SK-N-SH treated with all-trans-retinoic acid at 6 μM for 48 hours (cell line): Measurements from ENCODE around the gene TRAF1.

Experiments
- ATAC-seq: fragments of 200-7000 bp; cut with Tn5 transposase; 3 replicates; pipeline ENCODE4 v1.9.1; 2020; ENCODE audit warnings: mild to moderate bottlenecking, moderate library complexity
- ARNTL ChIP-seq: fragments of 450-650 bp; formaldehyde crosslinking; IDR thresholded peaks from 2 replicates; pipeline ENCODE4 v1.5.0; 2020; ENCODE audit warnings: low read depth, mild to moderate bottlenecking, moderate library complexity, borderline replicate concordance
- BACH2 ChIP-seq: fragments of 250-450 bp; sonication (Bioruptor Pico); IDR thresholded peaks from 2 replicates; pipeline ENCODE4 v1.9.0; 2021; ENCODE audit warnings: mild to moderate bottlenecking, borderline replicate concordance
- ESRRG ChIP-seq: fragments of 250-450 bp; sonication (Bioruptor Pico); IDR thresholded peaks from 2 replicates; pipeline ENCODE4 v1.6.1; 2021; ENCODE audit warnings: mild to moderate bottlenecking
- GLIS3 ChIP-seq: fragments of 250-450 bp; sonication (Bioruptor Pico); IDR thresholded peaks from 2 replicates; pipeline ENCODE4 v1.5.0; 2020; ENCODE audit warnings: mild to moderate bottlenecking, moderate library complexity
- ISL1 ChIP-seq: fragments of 250-450 bp; sonication (Bioruptor Pico); IDR thresholded peaks from 2 replicates; pipeline ENCODE4 v2.1.2; 2022; ENCODE audit warnings: mild to moderate bottlenecking, moderate library complexity
- OSR1 ChIP-seq: fragments of 250-450 bp; sonication (Bioruptor Pico); IDR thresholded peaks from 2 replicates; pipeline ENCODE4 v1.8.0; 2022; ENCODE audit warnings: moderate library complexity, mild to moderate bottlenecking, inconsistent platforms
- PPARA ChIP-seq: fragments of 250-450 bp; sonication (Bioruptor Pico); IDR thresholded peaks from 2 replicates; pipeline ENCODE4 v1.5.0; 2020; ENCODE audit warnings: mild to moderate bottlenecking, borderline replicate concordance
- RARB ChIP-seq: fragments of 250-450 bp; sonication (Bioruptor Pico); IDR thresholded peaks from 2 replicates; pipeline ENCODE4 v1.8.0; 2021; ENCODE audit warnings: mild to moderate bottlenecking, moderate library complexity
- SNAI2 ChIP-seq: fragments of 250-450 bp; sonication (Bioruptor Pico); IDR thresholded peaks from 2 replicates; pipeline ENCODE4 v1.5.0; 2020; ENCODE audit warnings: mild to moderate bottlenecking, moderate library complexity
- TCF4 ChIP-seq: fragments of 250-450 bp; sonication (Bioruptor Pico); IDR thresholded peaks from 2 replicates; pipeline ENCODE4 v1.8.0; 2021; ENCODE audit warnings: mild to moderate bottlenecking, moderate library complexity, borderline replicate concordance
- TOX ChIP-seq: fragments of 250-450 bp; sonication (Bioruptor Pico); IDR thresholded peaks from 2 replicates; pipeline ENCODE4 v1.8.0; 2021; ENCODE audit warnings: mild to moderate bottlenecking, moderate library complexity, borderline replicate concordance
- ZC3H10 ChIP-seq: fragments of 250-450 bp; sonication (Bioruptor Pico); IDR thresholded peaks from 2 replicates; pipeline ENCODE4 v1.5.1; 2021; ENCODE audit warnings: mild to moderate bottlenecking, moderate library complexity
- ZFP3 ChIP-seq: fragments of 250-450 bp; sonication (Bioruptor Pico); IDR thresholded peaks from 2 replicates; pipeline ENCODE4 v1.5.0; 2020; ENCODE audit warnings: mild to moderate bottlenecking, moderate library complexity
- ZFP30 ChIP-seq: fragments of 450-650 bp; formaldehyde crosslinking; IDR thresholded peaks from 2 replicates; pipeline ENCODE4 v1.5.0; 2022; ENCODE audit warnings: mild to moderate bottlenecking, moderate library complexity
- ZNF565 ChIP-seq: fragments of 450-650 bp; formaldehyde crosslinking; conservative IDR thresholded peaks from 2 replicates; pipeline ENCODE4 v1.5.0; 2020; ENCODE audit warnings: low read depth, mild to moderate bottlenecking, moderate library complexity
- ZNF70 ChIP-seq: fragments of 450-650 bp; formaldehyde crosslinking; IDR thresholded peaks from 2 replicates; pipeline ENCODE4 v1.5.0; 2020; ENCODE audit warnings: mild to moderate bottlenecking, moderate library complexity
- ZNF8 ChIP-seq: fragments of 450-650 bp; formaldehyde crosslinking; IDR thresholded peaks from 2 replicates; pipeline ENCODE4 v1.5.0; 2020; ENCODE audit warnings: mild to moderate bottlenecking, moderate library complexity
- TF ChIP-seq, protein P1 (sequence below): fragments of 250-450 bp; sonication (Bioruptor Pico); IDR thresholded peaks from 2 replicates; pipeline ENCODE4 v1.5.1; 2020; ENCODE audit warnings: low read depth, mild to moderate bottlenecking, moderate library complexity
- TF ChIP-seq, protein P2 (sequence below): fragments of 250-450 bp; sonication (Bioruptor Pico); IDR thresholded peaks from 2 replicates; pipeline ENCODE4 v1.8.0; 2020; ENCODE audit warnings: mild to moderate bottlenecking, moderate library complexity, borderline replicate concordance
- TF ChIP-seq, protein P3 (sequence below): fragments of 250-450 bp; sonication (Bioruptor Pico); IDR thresholded peaks from 2 replicates; pipeline ENCODE4 v1.5.1; 2021; ENCODE audit warnings: mild to moderate bottlenecking, moderate library complexity
- TF ChIP-seq, protein P4 (sequence below): fragments of 250-450 bp; sonication (Bioruptor Pico); IDR thresholded peaks from 2 replicates; pipeline ENCODE4 v1.8.0; 2021; ENCODE audit warnings: low read depth, mild to moderate bottlenecking, moderate library complexity, borderline replicate concordance
- TF ChIP-seq, protein P5 (sequence below): fragments of 250-450 bp; sonication (Bioruptor Pico); IDR thresholded peaks from 2 replicates; pipeline ENCODE4 v1.5.0; 2020; ENCODE audit warnings: mild to moderate bottlenecking, moderate library complexity

Gene TRAF1

DNA sequence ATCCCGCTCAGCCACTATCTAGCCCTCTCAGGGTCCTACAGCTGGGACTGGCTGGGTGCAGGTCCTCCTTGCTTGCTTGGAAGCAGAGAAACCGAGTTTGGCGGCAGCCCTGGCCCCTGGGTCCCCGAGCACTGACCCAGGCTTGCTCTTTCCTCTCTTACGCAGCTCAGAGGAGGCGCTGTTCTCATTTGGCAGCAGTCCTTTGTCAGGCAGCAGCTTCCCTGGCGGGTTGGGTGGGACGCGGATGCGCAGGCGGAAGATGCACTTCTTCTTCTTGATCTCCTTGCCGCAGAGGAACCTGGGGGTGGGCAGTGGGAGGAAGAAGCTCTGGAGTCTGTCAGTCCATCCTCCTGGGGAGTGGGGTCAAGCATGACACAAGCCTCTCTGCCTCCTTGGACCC is 64.1 kb downstream of the TRAF1 start:
- no peak for TF ChIP-seq RARB (CRISPR knock-in tag)
- TF ChIP-seq, protein P1, sequence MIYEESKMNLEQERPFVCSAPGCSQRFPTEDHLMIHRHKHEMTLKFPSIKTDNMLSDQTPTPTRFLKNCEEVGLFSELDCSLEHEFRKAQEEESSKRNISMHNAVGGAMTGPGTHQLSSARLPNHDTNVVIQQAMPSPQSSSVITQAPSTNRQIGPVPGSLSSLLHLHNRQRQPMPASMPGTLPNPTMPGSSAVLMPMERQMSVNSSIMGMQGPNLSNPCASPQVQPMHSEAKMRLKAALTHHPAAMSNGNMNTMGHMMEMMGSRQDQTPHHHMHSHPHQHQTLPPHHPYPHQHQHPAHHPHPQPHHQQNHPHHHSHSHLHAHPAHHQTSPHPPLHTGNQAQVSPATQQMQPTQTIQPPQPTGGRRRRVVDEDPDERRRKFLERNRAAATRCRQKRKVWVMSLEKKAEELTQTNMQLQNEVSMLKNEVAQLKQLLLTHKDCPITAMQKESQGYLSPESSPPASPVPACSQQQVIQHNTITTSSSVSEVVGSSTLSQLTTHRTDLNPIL, result no peak
- TF ChIP-seq PPARA (CRISPR knock-in tag), result no peak
- TF ChIP-seq BACH2 (CRISPR knock-in tag), result no peak
- TF ChIP-seq ZFP30 (CRISPR knock-in tag), result no peak
- TF ChIP-seq, protein P2, sequence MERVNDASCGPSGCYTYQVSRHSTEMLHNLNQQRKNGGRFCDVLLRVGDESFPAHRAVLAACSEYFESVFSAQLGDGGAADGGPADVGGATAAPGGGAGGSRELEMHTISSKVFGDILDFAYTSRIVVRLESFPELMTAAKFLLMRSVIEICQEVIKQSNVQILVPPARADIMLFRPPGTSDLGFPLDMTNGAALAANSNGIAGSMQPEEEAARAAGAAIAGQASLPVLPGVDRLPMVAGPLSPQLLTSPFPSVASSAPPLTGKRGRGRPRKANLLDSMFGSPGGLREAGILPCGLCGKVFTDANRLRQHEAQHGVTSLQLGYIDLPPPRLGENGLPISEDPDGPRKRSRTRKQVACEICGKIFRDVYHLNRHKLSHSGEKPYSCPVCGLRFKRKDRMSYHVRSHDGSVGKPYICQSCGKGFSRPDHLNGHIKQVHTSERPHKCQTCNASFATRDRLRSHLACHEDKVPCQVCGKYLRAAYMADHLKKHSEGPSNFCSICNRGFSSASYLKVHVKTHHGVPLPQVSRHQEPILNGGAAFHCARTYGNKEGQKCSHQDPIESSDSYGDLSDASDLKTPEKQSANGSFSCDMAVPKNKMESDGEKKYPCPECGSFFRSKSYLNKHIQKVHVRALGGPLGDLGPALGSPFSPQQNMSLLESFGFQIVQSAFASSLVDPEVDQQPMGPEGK, result no peak
- no peak for TF ChIP-seq ZC3H10 (CRISPR knock-in tag)
- TF ChIP-seq GLIS3 (CRISPR knock-in tag), result no peak
- TF ChIP-seq, protein P3, sequence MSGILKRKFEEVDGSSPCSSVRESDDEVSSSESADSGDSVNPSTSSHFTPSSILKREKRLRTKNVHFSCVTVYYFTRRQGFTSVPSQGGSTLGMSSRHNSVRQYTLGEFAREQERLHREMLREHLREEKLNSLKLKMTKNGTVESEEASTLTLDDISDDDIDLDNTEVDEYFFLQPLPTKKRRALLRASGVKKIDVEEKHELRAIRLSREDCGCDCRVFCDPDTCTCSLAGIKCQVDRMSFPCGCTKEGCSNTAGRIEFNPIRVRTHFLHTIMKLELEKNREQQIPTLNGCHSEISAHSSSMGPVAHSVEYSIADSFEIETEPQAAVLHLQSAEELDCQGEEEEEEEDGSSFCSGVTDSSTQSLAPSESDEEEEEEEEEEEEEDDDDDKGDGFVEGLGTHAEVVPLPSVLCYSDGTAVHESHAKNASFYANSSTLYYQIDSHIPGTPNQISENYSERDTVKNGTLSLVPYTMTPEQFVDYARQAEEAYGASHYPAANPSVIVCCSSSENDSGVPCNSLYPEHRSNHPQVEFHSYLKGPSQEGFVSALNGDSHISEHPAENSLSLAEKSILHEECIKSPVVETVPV (CRISPR knock-in tag), result no peak
- no peak for ATAC-seq

DNA sequence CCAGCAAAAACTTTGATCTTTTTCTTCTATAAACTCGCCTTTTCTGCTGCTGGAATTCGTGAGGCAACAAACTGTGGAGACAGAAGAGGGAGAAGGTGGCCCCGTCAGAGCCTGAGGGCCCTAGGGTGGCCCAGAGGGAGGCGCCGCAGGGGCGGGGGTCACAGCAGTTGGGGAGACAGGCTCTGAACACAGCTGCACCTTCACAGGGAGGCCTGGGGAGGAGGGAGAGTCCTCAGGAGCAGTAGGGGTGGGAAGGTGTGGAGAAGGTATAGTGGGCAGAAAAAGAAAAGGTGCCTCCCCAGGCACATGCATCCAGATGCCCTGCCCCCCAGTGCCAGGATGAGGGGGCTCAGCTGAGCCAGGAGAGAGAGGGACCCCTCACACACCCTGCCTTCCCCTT is 64.7 kb downstream of the TRAF1 start:
- no peak for ATAC-seq
- TF ChIP-seq TCF4 (CRISPR knock-in tag) (no peak), OSR1 (CRISPR knock-in tag) (no peak), PPARA (CRISPR knock-in tag) (no peak), SNAI2 (CRISPR knock-in tag) (no peak), ZFP30 (CRISPR knock-in tag) (no peak), ZNF8 (CRISPR knock-in tag) (no peak)
- TF ChIP-seq, protein P2, result no peak
- TF ChIP-seq, protein P4, sequence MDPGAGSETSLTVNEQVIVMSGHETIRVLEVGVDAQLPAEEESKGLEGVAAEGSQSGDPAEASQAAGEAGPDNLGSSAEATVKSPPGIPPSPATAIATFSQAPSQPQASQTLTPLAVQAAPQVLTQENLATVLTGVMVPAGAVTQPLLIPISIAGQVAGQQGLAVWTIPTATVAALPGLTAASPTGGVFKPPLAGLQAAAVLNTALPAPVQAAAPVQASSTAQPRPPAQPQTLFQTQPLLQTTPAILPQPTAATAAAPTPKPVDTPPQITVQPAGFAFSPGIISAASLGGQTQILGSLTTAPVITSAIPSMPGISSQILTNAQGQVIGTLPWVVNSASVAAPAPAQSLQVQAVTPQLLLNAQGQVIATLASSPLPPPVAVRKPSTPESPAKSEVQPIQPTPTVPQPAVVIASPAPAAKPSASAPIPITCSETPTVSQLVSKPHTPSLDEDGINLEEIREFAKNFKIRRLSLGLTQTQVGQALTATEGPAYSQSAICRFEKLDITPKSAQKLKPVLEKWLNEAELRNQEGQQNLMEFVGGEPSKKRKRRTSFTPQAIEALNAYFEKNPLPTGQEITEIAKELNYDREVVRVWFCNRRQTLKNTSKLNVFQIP (CRISPR knock-in tag), result no peak

DNA sequence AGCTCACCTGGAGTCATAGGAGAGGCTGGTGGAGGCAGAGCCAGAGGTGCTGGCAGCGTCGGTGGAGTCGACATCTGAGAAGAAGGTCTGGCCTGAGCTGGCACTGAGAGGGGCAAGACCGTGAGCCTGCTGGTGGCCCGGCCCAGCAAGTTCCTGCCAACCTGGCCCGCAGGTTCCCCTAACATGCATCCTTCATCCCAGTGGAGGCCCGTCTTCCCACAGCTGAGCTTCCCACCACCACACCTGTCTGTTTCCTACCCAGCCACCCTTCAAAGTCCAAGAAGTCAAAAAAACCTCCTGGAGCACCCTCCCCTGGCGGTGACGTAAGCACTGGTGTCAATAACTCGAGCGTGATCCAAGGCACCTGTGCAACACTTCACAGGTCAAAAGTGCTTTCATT is 66.5 kb downstream of the TRAF1 start:
- TF ChIP-seq ZNF8 (CRISPR knock-in tag), result no peak
- TF ChIP-seq ZNF70, result no peak
- no peak for ATAC-seq

DNA sequence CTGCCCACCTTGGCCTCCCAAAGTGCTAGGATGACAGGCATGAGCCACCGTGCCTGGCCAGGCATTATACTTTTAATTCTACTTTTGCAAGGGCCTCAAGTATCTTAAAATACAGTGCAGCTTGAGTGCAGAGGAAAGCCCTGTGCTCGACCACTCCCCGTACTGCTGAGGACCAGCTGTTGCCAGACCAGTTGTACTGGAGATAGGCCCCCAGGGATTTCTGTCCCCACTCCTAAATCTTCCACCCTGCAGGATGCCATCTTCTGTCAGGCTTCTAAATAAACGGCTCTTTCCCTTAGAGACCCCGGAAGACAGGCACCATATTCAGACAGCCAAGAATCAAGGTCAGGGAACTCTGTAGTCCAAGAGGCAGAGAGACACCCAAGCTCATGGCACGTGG is 67.2 kb downstream of the TRAF1 start:
- ATAC-seq, result no peak
- TF ChIP-seq SNAI2 (CRISPR knock-in tag) (no peak), ISL1 (CRISPR knock-in tag) (no peak), PPARA (CRISPR knock-in tag) (no peak), ARNTL (CRISPR knock-in tag) (no peak), ZC3H10 (CRISPR knock-in tag) (no peak), ESRRG (CRISPR knock-in tag) (no peak), OSR1 (CRISPR knock-in tag) (no peak), ZNF565 (no peak), TOX (CRISPR knock-in tag) (no peak), ZNF8 (CRISPR knock-in tag) (no peak), BACH2 (CRISPR knock-in tag) (no peak), GLIS3 (CRISPR knock-in tag) (no peak), TCF4 (CRISPR knock-in tag) (no peak), ZFP3 (CRISPR knock-in tag) (no peak)
- TF ChIP-seq, protein P4 (CRISPR knock-in tag), result no peak
- TF ChIP-seq, protein P3 (CRISPR knock-in tag), result no peak
- TF ChIP-seq, protein P5, sequence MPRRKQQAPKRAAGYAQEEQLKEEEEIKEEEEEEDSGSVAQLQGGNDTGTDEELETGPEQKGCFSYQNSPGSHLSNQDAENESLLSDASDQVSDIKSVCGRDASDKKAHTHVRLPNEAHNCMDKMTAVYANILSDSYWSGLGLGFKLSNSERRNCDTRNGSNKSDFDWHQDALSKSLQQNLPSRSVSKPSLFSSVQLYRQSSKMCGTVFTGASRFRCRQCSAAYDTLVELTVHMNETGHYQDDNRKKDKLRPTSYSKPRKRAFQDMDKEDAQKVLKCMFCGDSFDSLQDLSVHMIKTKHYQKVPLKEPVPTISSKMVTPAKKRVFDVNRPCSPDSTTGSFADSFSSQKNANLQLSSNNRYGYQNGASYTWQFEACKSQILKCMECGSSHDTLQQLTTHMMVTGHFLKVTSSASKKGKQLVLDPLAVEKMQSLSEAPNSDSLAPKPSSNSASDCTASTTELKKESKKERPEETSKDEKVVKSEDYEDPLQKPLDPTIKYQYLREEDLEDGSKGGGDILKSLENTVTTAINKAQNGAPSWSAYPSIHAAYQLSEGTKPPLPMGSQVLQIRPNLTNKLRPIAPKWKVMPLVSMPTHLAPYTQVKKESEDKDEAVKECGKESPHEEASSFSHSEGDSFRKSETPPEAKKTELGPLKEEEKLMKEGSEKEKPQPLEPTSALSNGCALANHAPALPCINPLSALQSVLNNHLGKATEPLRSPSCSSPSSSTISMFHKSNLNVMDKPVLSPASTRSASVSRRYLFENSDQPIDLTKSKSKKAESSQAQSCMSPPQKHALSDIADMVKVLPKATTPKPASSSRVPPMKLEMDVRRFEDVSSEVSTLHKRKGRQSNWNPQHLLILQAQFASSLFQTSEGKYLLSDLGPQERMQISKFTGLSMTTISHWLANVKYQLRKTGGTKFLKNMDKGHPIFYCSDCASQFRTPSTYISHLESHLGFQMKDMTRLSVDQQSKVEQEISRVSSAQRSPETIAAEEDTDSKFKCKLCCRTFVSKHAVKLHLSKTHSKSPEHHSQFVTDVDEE (CRISPR knock-in tag), result no peak
